Fibroblast of lung (primary cell): ENCODE measurements around the gene SUN5.

Experiments used
- EZH2 ChIP-seq: IDR thresholded peaks from 2 replicates; pipeline ENCODE4 v1.5.1; 2012; ENCODE audit warnings: low read length, control low read depth, mild to moderate bottlenecking; ENCODE audit errors: missing control alignments
- TF ChIP-seq, protein P1 (sequence below), 2 donors: IDR thresholded peaks in 1 of 2; conservative IDR thresholded peaks in 1 of 2; 1 replicate in 1 of 2; 2 replicates in 1 of 2; pipeline ENCODE4 v1.5.1; 2011 to 2012; ENCODE audit warnings: low read length in 2 of 2, control low read depth in 1 of 2, inconsistent platforms in 1 of 2, low read depth in 1 of 2, mild to moderate bottlenecking in 1 of 2

DNA sequence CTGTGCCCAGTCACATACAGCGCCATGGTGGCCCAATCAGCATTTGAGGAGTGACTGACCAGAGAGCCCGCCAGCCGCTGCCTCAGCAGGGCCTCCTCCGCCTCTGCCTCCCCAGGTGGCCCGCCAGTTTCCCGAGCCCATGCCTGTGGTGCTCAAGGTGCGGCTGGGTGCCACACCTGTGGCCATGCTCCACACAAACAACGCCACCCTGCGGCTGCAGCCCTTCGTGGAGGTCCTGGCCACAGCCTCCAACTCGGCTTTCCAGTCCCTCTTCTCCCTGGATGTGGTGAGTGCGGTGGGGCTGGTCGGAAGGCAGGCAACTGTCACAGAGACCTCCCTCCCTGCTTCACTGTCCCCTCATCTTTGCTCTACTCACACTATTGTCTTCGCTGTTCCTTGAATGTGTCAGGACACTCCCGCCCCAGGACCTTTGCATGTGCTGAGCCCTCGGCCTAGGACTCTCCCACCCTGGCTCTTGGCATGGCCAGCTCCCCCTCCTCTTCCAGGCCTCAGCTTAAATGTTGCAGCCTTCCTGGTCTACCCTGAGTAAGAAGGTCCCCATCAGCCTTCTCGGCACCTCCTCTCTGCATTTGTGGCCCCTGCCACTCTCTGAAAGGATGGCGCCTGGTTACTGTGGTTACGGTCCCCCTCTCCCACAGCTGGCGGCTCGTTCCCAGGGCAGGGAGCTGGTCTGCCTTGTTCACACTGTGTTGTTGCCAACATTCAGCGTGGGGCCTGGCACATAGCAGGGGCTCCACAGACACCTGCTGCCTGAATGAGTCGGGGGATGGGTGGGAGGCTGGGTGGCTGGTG lies 15.4 kb upstream of the SUN5 start:
- TF ChIP-seq, protein P1, sequence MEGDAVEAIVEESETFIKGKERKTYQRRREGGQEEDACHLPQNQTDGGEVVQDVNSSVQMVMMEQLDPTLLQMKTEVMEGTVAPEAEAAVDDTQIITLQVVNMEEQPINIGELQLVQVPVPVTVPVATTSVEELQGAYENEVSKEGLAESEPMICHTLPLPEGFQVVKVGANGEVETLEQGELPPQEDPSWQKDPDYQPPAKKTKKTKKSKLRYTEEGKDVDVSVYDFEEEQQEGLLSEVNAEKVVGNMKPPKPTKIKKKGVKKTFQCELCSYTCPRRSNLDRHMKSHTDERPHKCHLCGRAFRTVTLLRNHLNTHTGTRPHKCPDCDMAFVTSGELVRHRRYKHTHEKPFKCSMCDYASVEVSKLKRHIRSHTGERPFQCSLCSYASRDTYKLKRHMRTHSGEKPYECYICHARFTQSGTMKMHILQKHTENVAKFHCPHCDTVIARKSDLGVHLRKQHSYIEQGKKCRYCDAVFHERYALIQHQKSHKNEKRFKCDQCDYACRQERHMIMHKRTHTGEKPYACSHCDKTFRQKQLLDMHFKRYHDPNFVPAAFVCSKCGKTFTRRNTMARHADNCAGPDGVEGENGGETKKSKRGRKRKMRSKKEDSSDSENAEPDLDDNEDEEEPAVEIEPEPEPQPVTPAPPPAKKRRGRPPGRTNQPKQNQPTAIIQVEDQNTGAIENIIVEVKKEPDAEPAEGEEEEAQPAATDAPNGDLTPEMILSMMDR (conservative IDR thresholded peaks at IDR 0.05 in 1 of 2, IDR thresholded peaks at IDR 0.05 in 1 of 2; ENCODE audit: low read depth in 1 of 2, low read length in 2 of 2), result no peak
- TF ChIP-seq EZH2, result no peak
